ENCODE results near the gene HS6ST1. TPM values are rescaled to one million over a fixed set of nuclear protein-coding genes. Genes with fewer than 3 reads are reported as not detected.
A peak's percentile ranks its signal among the peaks of the same experiment; 100 is the strongest.

Gene HS6ST1
- total and polyA plus RNA-seq, 4 experiments from 2014 or later: 1.2 to 13.3 (median 8.4) TPM

- H3K4me1 ChIP-seq (ENCODE audit: insufficient read depth, low read length): peaks cover 39% of the 10 kb centered on the region
- Mint-ChIP-seq H3K9me3 (no peaks in the 10 kb centered on the region), H3K27ac (peak overlapping the region in 1 of 7 donors; percentile 72), H3K4me3 (peak overlapping the region; percentile 83 to 89 (median 85)), H3K27me3 (no peaks in the 10 kb centered on the region), H3K36me3 (no peaks in the 10 kb centered on the region), H3K4me1 (peaks cover 14 to 58% (median 42%) of the 10 kb centered on the region in 4 donors)
- H3K4me3 ChIP-seq (ENCODE audit: low read length in 2 of 2): no peak overlapping the region
- POLR2A ChIA-PET (ENCODE audit: partially characterized antibody): no interaction called here
- peak in 1 of 5 donors; percentile 38 for DNase-seq
- intact Hi-C loops (cut with micrococcal nuclease): no loop called here
- no peak overlapping the region for H3K27ac ChIP-seq (ENCODE audit: low read depth, low read length)
- H3K27me3 ChIP-seq (ENCODE audit: insufficient read depth, low read length): no peaks in the 10 kb centered on the region
- CTCF ChIA-PET (ENCODE audit: partially characterized antibody): no interaction called here
- H3K36me3 ChIP-seq (ENCODE audit: insufficient read depth, low read length): no peaks in the 10 kb centered on the region
- H3K9me3 ChIP-seq (ENCODE audit: control insufficient read depth in 1 of 2, low read length in 2 of 2): no peaks in the 10 kb centered on the region
These were observed 2.6 kb downstream of the HS6ST1 start for GRCh38 chr2:128315829-128316776.

GRCh38 chr2:128315122-128315828 lies 3.4 kb downstream of the HS6ST1 start:
- Histone ChIP-seq H3K27ac (ENCODE audit: low read depth, low read length) (no peak overlapping the region), H3K4me3 (ENCODE audit: low read length in 2 of 2) (no peak overlapping the region), H3K9me3 (ENCODE audit: control insufficient read depth in 1 of 2, low read length in 2 of 2) (no peaks in the 10 kb centered on the region), H3K27me3 (ENCODE audit: insufficient read depth, low read length) (no peaks in the 10 kb centered on the region), H3K4me1 (ENCODE audit: insufficient read depth, low read length) (peaks cover 39% of the 10 kb centered on the region), H3K36me3 (ENCODE audit: insufficient read depth, low read length) (no peaks in the 10 kb centered on the region)
- DNase-seq: peak in 1 of 5 donors; percentile 27
- no peaks in the 10 kb centered on the region for H3K27me3 Mint-ChIP-seq
- peak overlapping the region in 7 of 8 donors; percentile 44 to 73 (median 53) for H3K4me3 Mint-ChIP-seq
- H3K36me3 Mint-ChIP-seq: no peaks in the 10 kb centered on the region
- peaks cover 14 to 53% (median 38%) of the 10 kb centered on the region in 4 donors for H3K4me1 Mint-ChIP-seq
- no peaks in the 10 kb centered on the region for H3K9me3 Mint-ChIP-seq
- H3K27ac Mint-ChIP-seq: peak overlapping the region in 2 of 7 donors; percentile 22 to 57
- intact Hi-C loops (cut with micrococcal nuclease): no loop called here
- CTCF ChIA-PET (ENCODE audit: partially characterized antibody): no interaction called here
- POLR2A ChIA-PET (ENCODE audit: partially characterized antibody): no interaction called here

- H3K9me3 Mint-ChIP-seq: no peaks in the 10 kb centered on the region
- Histone ChIP-seq H3K36me3 (ENCODE audit: insufficient read depth, low read length) (no peaks in the 10 kb centered on the region), H3K27ac (ENCODE audit: low read depth, low read length) (no peak overlapping the region), H3K27me3 (ENCODE audit: insufficient read depth, low read length) (no peaks in the 10 kb centered on the region), H3K4me3 (ENCODE audit: low read length in 2 of 2) (no peak overlapping the region), H3K9me3 (ENCODE audit: control insufficient read depth in 1 of 2, low read length in 2 of 2) (no peaks in the 10 kb centered on the region), H3K4me1 (ENCODE audit: insufficient read depth, low read length) (peaks cover 38% of the 10 kb centered on the region)
- H3K27ac Mint-ChIP-seq: peak overlapping the region in 1 of 7 donors; percentile 22
- peaks cover 14 to 53% (median 38%) of the 10 kb centered on the region in 4 donors for H3K4me1 Mint-ChIP-seq
- CTCF ChIA-PET (ENCODE audit: partially characterized antibody): no interaction called here
- intact Hi-C loops (cut with micrococcal nuclease): no loop called here
- H3K27me3 Mint-ChIP-seq: no peaks in the 10 kb centered on the region
- H3K36me3 Mint-ChIP-seq: peaks cover 0 to 2% of the 10 kb centered on the region in 2 donors
- DNase-seq: peak in 1 of 5 donors; percentile 12
- peak overlapping the region in 2 of 8 donors; percentile 44 to 73 for H3K4me3 Mint-ChIP-seq
- POLR2A ChIA-PET (ENCODE audit: partially characterized antibody): no interaction called here
These were observed 4.1 kb downstream of the HS6ST1 start for GRCh38 chr2:128314348-128315121.

GRCh38 chr2:128313931-128314347 lies 4.7 kb downstream of the HS6ST1 start:
- Mint-ChIP-seq H3K4me3 (no peak overlapping the region), H3K36me3 (peaks cover 0 to 3% of the 10 kb centered on the region in 2 donors), H3K9me3 (no peaks in the 10 kb centered on the region), H3K27me3 (no peaks in the 10 kb centered on the region), H3K27ac (no peak overlapping the region), H3K4me1 (peaks cover 14 to 53% (median 38%) of the 10 kb centered on the region in 4 donors)
- no peaks in the 10 kb centered on the region for H3K36me3 ChIP-seq (ENCODE audit: insufficient read depth, low read length)
- POLR2A ChIA-PET (ENCODE audit: partially characterized antibody): no interaction called here
- no peak overlapping the region for H3K4me3 ChIP-seq (ENCODE audit: low read length in 2 of 2)
- H3K9me3 ChIP-seq (ENCODE audit: control insufficient read depth in 1 of 2, low read length in 2 of 2): no peaks in the 10 kb centered on the region
- peaks cover 32% of the 10 kb centered on the region for H3K4me1 ChIP-seq (ENCODE audit: insufficient read depth, low read length)
- intact Hi-C loops (cut with micrococcal nuclease): no loop called here
- CTCF ChIA-PET (ENCODE audit: partially characterized antibody): no interaction called here
- H3K27me3 ChIP-seq (ENCODE audit: insufficient read depth, low read length): no peaks in the 10 kb centered on the region
- H3K27ac ChIP-seq (ENCODE audit: low read depth, low read length): no peak overlapping the region
- peak in 1 of 5 donors; percentile 16 for DNase-seq

- no peaks in the 10 kb centered on the region for H3K36me3 ChIP-seq (ENCODE audit: insufficient read depth, low read length)
- H3K27me3 Mint-ChIP-seq: no peaks in the 10 kb centered on the region
- peaks cover 14 to 53% (median 38%) of the 10 kb centered on the region in 4 donors for H3K4me1 Mint-ChIP-seq
- H3K4me1 ChIP-seq (ENCODE audit: insufficient read depth, low read length): peaks cover 32% of the 10 kb centered on the region
- intact Hi-C loops (cut with micrococcal nuclease): no loop called here
- H3K4me3 Mint-ChIP-seq: peak overlapping the region in 3 of 8 donors; percentile 0 to 49 (median 28)
- no peaks in the 10 kb centered on the region for H3K9me3 ChIP-seq (ENCODE audit: control insufficient read depth in 1 of 2, low read length in 2 of 2)
- H3K36me3 Mint-ChIP-seq: peaks cover 0 to 3% of the 10 kb centered on the region in 2 donors
- CTCF ChIA-PET (ENCODE audit: partially characterized antibody): no interaction called here
- no peaks in the 10 kb centered on the region for H3K9me3 Mint-ChIP-seq
- H3K27ac ChIP-seq (ENCODE audit: low read depth, low read length): no peak overlapping the region
- H3K27ac Mint-ChIP-seq: no peak overlapping the region
- POLR2A ChIA-PET (ENCODE audit: partially characterized antibody): no interaction called here
- H3K27me3 ChIP-seq (ENCODE audit: insufficient read depth, low read length): no peaks in the 10 kb centered on the region
- no peak overlapping the region for H3K4me3 ChIP-seq (ENCODE audit: low read length in 2 of 2)
- DNase-seq: peak in 1 of 5 donors; percentile 39
These were observed 5.4 kb downstream of the HS6ST1 start for GRCh38 chr2:128313091-128313836.

GRCh38 chr2:128312411-128312810 lies 6.3 kb downstream of the HS6ST1 start:
- no peaks in the 10 kb centered on the region for H3K27me3 ChIP-seq (ENCODE audit: insufficient read depth, low read length)
- intact Hi-C loops (cut with micrococcal nuclease): no loop called here
- ChIA-PET POLR2A (ENCODE audit: partially characterized antibody) (no interaction called here), CTCF (ENCODE audit: partially characterized antibody) (no interaction called here)
- H3K36me3 ChIP-seq (ENCODE audit: insufficient read depth, low read length): no peaks in the 10 kb centered on the region
- H3K4me1 ChIP-seq (ENCODE audit: insufficient read depth, low read length): peaks cover 30% of the 10 kb centered on the region
- Mint-ChIP-seq H3K9me3 (no peaks in the 10 kb centered on the region), H3K4me3 (no peak overlapping the region), H3K27me3 (no peaks in the 10 kb centered on the region), H3K27ac (peak overlapping the region in 1 of 7 donors; percentile 42), H3K4me1 (peaks cover 16 to 50% (median 39%) of the 10 kb centered on the region in 4 donors), H3K36me3 (peaks cover 2 to 3% of the 10 kb centered on the region in 2 donors)
- H3K4me3 ChIP-seq (ENCODE audit: low read length in 2 of 2): no peak overlapping the region
- H3K9me3 ChIP-seq (ENCODE audit: control insufficient read depth in 1 of 2, low read length in 2 of 2): no peaks in the 10 kb centered on the region
- peak in 1 of 5 donors; percentile 18 for DNase-seq
- H3K27ac ChIP-seq (ENCODE audit: low read depth, low read length): no peak overlapping the region
